Right atrium auricular region (tissue), 2 donors: ENCODE data around the gene EIF4A3. TPM values are rescaled to one million over a fixed set of nuclear protein-coding genes. Genes with fewer than 3 reads are reported as not detected.
A peak's percentile ranks its signal among the peaks of the same experiment; 100 is the strongest.

Experiments used
- DNase-seq: peaks from one replicate; pipeline ENCODE4 v3.0.0-alpha.2; 2019; ENCODE audit warnings: low spot score
- H3K27ac ChIP-seq, 2 donors: fragments of 200-600 bp; sonication (generic); 1 replicate in 1 of 2; 2 replicates in 1 of 2; pipeline ENCODE4 v1.5.1; 2016 to 2019
- H3K27me3 ChIP-seq, 2 donors: fragments of 200-600 bp; sonication (generic); one replicate each; pipeline versions ENCODE4 v1.5.1 to v1.6.0; 2017 to 2019
- H3K36me3 ChIP-seq: fragments of 200-600 bp; sonication (generic); one replicate; pipeline ENCODE4 v1.5.1; 2016
- H3K4me1 ChIP-seq, 2 donors: fragments of 200-600 bp; sonication (generic); one replicate each; pipeline versions ENCODE4 v1.5.1 to v1.6.0; 2017 to 2019
- H3K4me3 ChIP-seq, 2 donors: fragments of 200-600 bp; sonication (generic); 1 replicate in 1 of 2; 2 replicates in 1 of 2; pipeline ENCODE4 v1.5.1; 2017 to 2019; ENCODE audit warnings: mild to moderate bottlenecking in 1 of 2, moderate library complexity in 1 of 2
- H3K9me3 ChIP-seq, 2 donors: fragments of 200-600 bp; sonication (generic); one replicate each; pipeline ENCODE4 v1.5.1; 2019
- CTCF ChIP-seq, 2 donors: fragments of 200-600 bp; sonication (generic); IDR thresholded peaks; one replicate each; pipeline ENCODE4 v1.5.1; 2019; ENCODE audit warnings: antibody characterized with exemption in 2 of 2
- total RNA-seq, 2 donors: library from RNA; depleted of rRNA; stranded (reverse); fragments of >200 nt; gene quantifications; one replicate each; pipeline ENCODE4 v1.1.0, GENCODE V29; 2016

The EIF4A3 gene
- total RNA-seq, 2 donors from 2014 or later = 24.6 to 31.0 TPM

- Histone ChIP-seq H3K27me3 (no peaks in the 10 kb centered on the region), H3K27ac (no peak overlapping the region), H3K4me3 (no peak overlapping the region), H3K4me1 (peaks cover 0 to 22% of the 10 kb centered on the region in 2 donors), H3K9me3 (no peaks in the 10 kb centered on the region), H3K36me3 (no peaks in the 10 kb centered on the region)
- no peak for DNase-seq
- TF ChIP-seq CTCF (IDR thresholded peaks at IDR 0.05) = no peak
Measured at GRCh38 chr17:80191192-80191591, 44.3 kb upstream of the EIF4A3 start.

- H3K9me3 ChIP-seq = no peaks in the 10 kb centered on the region
- H3K36me3 ChIP-seq = no peaks in the 10 kb centered on the region
- no peaks in the 10 kb centered on the region for H3K27me3 ChIP-seq
- H3K27ac ChIP-seq = no peak overlapping the region
- peaks cover 0 to 22% of the 10 kb centered on the region in 2 donors for H3K4me1 ChIP-seq
- H3K4me3 ChIP-seq = no peak overlapping the region
- DNase-seq = no peak
- TF ChIP-seq CTCF (IDR thresholded peaks at IDR 0.05) = no peak
Measured at GRCh38 chr17:80190716-80191115, 43.8 kb upstream of the EIF4A3 start.

DNA sequence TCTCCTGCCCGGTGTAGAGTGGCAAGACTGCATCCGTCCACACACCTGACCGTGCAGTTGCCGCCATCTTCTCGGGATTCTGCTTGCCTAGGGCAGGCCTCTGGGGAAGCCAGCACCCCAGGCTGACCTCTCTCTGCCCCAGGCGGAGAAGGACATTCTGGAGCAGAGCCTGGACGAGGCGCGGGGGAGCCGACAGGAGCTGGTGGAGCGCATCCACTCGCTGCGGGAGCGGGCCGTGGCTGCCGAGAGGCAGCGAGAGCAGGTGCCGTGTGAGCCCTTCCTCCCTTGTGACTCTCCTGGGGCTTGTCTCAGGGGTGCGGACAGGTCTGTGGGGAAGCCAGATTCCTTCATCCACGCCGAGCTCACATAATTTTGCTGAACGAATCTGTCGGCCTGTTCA lies 42.7 kb upstream of the EIF4A3 start:
- H3K4me3 ChIP-seq = no peak overlapping the region
- H3K4me1 ChIP-seq = peaks cover 0 to 22% of the 10 kb centered on the region in 2 donors
- DNase-seq = no peak
- no peaks in the 10 kb centered on the region for H3K36me3 ChIP-seq
- no peaks in the 10 kb centered on the region for H3K27me3 ChIP-seq
- no peaks in the 10 kb centered on the region for H3K9me3 ChIP-seq
- no peak for TF ChIP-seq CTCF (IDR thresholded peaks at IDR 0.05)
- H3K27ac ChIP-seq = no peak overlapping the region

- DNase-seq = peak; percentile 73
- H3K9me3 ChIP-seq = no peaks in the 10 kb centered on the region
- no peaks in the 10 kb centered on the region for H3K27me3 ChIP-seq
- H3K27ac ChIP-seq = no peak overlapping the region
- H3K36me3 ChIP-seq = no peaks in the 10 kb centered on the region
- peak overlapping the region in 1 of 2 donors; percentile 15 for H3K4me3 ChIP-seq
- H3K4me1 ChIP-seq = peaks cover 0 to 22% of the 10 kb centered on the region in 2 donors
- TF ChIP-seq CTCF (IDR thresholded peaks at IDR 0.05) = no peak
Measured at GRCh38 chr17:80187515-80187941, 40.6 kb upstream of the EIF4A3 start.

DNA sequence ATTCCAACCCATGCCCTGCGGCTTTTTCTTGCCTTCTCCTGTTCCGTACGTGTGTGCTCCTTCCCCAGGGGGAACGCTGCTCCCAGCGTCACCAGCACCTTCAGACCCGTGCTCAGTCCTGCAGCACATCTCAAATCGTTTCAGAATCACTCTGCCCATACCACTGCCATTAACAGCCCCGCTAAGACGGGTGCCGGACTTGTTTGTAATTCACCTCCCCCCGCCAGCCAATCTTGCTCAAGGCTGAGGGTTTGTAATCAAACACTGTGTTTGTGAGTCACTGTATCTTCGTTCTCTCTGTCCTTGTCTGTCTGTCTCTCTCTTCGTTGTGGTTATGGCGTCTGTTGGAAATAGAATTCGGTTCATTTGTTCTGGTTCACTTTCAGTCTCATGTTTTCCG lies 40.2 kb upstream of the EIF4A3 start:
- peaks cover 0 to 18% of the 10 kb centered on the region in 2 donors for H3K4me1 ChIP-seq
- no peak for TF ChIP-seq CTCF (IDR thresholded peaks at IDR 0.05)
- DNase-seq = peak; percentile 61
- H3K36me3 ChIP-seq = no peaks in the 10 kb centered on the region
- H3K27me3 ChIP-seq = no peaks in the 10 kb centered on the region
- H3K27ac ChIP-seq = no peak overlapping the region
- no peak overlapping the region for H3K4me3 ChIP-seq
- H3K9me3 ChIP-seq = no peaks in the 10 kb centered on the region

DNA sequence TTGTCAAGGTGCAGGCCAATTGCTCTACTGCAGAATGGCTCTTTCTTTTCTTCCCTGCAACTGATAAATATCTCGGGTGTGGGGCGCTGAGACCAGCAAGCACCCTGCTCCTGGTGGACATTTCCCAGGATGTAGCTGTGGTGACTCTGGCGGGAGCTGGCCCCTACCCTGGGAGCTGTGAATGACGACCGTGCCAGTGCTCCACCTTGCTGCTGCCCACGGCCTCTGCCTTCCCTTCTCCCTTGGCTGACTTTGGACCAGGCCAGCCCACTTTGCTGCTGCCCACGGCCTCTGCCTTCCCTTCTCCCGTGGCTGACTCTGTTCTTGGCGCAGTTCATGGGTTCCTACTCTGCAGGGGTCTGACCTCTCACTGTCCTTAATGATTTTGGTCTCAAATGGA lies 39.0 kb upstream of the EIF4A3 start:
- H3K4me1 ChIP-seq = peaks cover 0 to 8% of the 10 kb centered on the region in 2 donors
- TF ChIP-seq CTCF (IDR thresholded peaks at IDR 0.05) = no peak
- no peaks in the 10 kb centered on the region for H3K9me3 ChIP-seq
- H3K4me3 ChIP-seq = no peak overlapping the region
- no peak overlapping the region for H3K27ac ChIP-seq
- no peaks in the 10 kb centered on the region for H3K36me3 ChIP-seq
- DNase-seq = no peak
- no peaks in the 10 kb centered on the region for H3K27me3 ChIP-seq
